Measurements from ENCODE around the gene ZNF526.

Gene ZNF526

DNA sequence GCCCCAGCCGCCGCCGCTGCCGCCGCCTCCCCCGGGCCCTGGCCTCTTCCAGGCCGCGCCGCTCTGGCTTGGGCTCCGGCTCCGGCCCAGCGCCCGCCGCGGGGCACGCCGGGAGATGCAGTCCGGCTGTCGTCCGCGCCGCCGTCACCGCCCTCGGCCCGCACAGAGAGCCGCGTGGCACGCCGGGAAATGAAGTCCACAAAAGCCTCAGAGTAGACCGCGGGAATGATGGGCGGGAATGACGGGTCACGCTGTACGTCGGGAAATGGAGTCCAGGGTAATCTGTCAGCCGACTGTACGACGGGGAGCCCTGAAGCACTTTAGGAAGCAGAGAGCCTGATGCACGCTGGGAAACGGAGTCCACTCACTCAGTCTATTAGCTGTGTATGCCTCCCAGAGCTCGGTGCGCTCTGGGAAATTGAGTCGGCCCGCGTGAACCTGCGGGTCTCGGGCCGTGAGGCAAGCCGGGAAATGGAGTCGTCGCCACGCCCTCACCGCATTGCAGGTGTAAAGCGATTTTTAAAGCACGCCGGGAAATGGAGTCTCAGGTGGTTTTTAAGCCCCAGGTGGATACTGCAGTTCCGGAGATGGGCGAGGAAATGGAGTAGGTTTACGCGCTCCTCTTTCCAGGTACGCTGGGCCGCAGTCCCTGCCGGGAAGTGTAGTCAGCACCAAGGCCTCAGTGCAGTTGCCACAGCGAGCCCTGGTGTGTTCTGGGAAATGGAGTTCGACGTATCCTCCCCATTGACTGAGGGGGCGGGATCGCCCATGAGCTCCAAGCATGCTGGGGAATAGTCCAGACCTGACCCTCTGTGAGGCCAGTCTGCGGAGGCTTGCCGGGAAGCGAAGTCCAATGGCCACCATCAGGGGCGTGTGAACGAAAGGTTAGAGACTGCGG, 22.6 kb downstream of the ZNF526 start, which contains the start of gene GSK3A (continued):
- TF ChIP-seq, protein P1, sequence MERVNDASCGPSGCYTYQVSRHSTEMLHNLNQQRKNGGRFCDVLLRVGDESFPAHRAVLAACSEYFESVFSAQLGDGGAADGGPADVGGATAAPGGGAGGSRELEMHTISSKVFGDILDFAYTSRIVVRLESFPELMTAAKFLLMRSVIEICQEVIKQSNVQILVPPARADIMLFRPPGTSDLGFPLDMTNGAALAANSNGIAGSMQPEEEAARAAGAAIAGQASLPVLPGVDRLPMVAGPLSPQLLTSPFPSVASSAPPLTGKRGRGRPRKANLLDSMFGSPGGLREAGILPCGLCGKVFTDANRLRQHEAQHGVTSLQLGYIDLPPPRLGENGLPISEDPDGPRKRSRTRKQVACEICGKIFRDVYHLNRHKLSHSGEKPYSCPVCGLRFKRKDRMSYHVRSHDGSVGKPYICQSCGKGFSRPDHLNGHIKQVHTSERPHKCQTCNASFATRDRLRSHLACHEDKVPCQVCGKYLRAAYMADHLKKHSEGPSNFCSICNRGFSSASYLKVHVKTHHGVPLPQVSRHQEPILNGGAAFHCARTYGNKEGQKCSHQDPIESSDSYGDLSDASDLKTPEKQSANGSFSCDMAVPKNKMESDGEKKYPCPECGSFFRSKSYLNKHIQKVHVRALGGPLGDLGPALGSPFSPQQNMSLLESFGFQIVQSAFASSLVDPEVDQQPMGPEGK (tag by site-specific recombination; IDR thresholded peaks at IDR 0.05) = peak; percentile 64
- TF ChIP-seq ZNF341 (tag by site-specific recombination; IDR thresholded peaks at IDR 0.05; ENCODE audit: low read depth) (0 out of 2 replicates have a peak, but pooled peaks have one; percentile 9), ZNF394 (tag by site-specific recombination; IDR thresholded peaks at IDR 0.05; ENCODE audit: borderline replicate concordance) (peak; percentile 69; the same call in 1 of the 2 replicates), KLF7 (tag by site-specific recombination; IDR thresholded peaks at IDR 0.05; ENCODE audit: borderline replicate concordance) (peak; percentile 88), ZNF843 (tag by site-specific recombination; IDR thresholded peaks at IDR 0.05) (peak; percentile 68), ZNF501 (tag by site-specific recombination; IDR thresholded peaks at IDR 0.05) (peak; percentile 40; the same call in 1 of the 2 replicates), ZBTB48 (tag by site-specific recombination; IDR thresholded peaks at IDR 0.05) (peak; percentile 26; the same call in 1 of the 2 replicates)
- TF ChIP-seq, protein P2, sequence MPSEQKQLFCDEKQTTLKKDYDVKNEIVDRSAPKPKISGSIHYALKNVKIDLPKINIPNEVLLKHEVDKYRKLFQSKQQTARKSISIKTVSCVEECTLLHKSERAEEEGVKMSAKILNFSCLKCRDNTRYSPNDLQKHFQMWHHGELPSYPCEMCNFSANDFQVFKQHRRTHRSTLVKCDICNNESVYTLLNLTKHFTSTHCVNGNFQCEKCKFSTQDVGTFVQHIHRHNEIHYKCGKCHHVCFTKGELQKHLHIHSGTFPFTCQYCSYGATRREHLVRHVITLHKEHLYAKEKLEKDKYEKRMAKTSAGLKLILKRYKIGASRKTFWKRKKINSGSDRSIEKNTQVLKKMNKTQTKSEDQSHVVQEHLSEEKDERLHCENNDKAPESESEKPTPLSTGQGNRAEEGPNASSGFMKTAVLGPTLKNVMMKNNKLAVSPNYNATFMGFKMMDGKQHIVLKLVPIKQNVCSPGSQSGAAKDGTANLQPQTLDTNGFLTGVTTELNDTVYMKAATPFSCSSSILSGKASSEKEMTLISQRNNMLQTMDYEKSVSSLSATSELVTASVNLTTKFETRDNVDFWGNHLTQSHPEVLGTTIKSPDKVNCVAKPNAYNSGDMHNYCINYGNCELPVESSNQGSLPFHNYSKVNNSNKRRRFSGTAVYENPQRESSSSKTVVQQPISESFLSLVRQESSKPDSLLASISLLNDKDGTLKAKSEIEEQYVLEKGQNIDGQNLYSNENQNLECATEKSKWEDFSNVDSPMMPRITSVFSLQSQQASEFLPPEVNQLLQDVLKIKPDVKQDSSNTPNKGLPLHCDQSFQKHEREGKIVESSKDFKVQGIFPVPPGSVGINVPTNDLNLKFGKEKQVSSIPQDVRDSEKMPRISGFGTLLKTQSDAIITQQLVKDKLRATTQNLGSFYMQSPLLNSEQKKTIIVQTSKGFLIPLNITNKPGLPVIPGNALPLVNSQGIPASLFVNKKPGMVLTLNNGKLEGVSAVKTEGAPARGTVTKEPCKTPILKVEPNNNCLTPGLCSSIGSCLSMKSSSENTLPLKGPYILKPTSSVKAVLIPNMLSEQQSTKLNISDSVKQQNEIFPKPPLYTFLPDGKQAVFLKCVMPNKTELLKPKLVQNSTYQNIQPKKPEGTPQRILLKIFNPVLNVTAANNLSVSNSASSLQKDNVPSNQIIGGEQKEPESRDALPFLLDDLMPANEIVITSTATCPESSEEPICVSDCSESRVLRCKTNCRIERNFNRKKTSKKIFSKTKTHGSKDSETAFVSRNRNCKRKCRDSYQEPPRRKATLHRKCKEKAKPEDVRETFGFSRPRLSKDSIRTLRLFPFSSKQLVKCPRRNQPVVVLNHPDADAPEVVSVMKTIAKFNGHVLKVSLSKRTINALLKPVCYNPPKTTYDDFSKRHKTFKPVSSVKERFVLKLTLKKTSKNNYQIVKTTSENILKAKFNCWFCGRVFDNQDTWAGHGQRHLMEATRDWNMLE (tag by site-specific recombination; conservative IDR thresholded peaks at IDR 0.05; ENCODE audit: low read depth) = peak; percentile 39

DNA sequence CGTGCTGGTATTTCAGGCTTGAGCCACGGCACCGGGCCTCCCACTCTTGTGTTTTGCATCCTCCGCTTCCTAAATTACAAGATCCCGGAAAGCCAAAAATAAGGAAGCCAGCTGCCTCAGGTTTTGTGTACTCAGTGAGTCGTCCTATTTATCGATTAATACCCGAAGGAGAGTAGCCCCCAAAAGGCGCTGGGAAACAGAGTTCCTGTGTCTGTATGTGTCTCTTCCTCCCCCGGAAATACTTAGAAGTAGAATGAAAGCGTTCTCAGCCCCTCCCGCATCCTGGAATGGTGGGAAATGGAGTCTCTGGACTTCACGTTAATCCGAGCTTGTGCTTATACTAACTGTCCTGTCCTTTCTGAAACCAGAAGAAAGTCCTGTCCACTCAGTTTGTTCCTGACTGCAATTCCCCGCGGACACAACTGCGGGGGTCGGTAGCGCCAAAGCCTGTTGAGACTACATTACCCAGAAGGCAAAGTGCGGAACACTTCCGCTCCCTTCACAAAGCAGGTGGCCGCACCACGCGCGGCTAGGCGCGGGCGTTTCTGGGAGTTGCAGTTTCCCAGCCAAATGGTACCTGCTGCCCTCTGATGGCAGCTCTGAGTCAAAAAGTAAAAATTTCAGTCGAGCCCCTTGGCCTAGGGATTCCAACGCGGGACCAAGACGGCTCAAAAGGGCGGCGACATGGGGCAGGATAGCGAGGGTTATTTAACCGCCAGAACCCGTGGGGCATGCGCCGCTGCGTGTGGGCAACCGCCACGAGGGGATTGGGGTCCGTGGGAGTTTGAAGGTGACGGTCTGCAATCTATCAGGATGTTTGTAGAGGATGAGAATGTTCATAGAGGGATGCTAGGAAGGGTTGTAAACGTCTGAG, 24.5 kb downstream of the ZNF526 start:
- Histone ChIP-seq H3K4me1 (ENCODE audit: control insufficient read depth, insufficient read depth, low read length) (peaks cover 18% of the 10 kb centered on the region), H3K9me3 (ENCODE audit: control insufficient read depth, insufficient read depth, low read depth, low read length) (no peaks in the 10 kb centered on the region), H3K36me3 (ENCODE audit: control insufficient read depth in 2 of 2, insufficient read depth in 1 of 2, low read length in 2 of 2) (peaks cover 15 to 23% of the 10 kb centered on the region in 2 experiments), H3K27ac (ENCODE audit: extremely low read depth, low read depth, low read length) (peak overlapping the region; percentile 99), H3K4me3 (ENCODE audit: low read depth, low read length) (peak overlapping the region; percentile 38)
- POLR2A ChIA-PET = interaction anchor here (0.6 to 13.9 kb wide), 11 partner anchors 11 to 116 kb away, joined by 3 to 242 read pairs (median 9); partner anchors contain the start of genes CIC, DEDD2, ERF and PAFAH1B3
- CTCF ChIA-PET = interaction anchor here (0.5 to 11.8 kb wide), 30 partner anchors 10 to 1524 kb away, joined by 3 to 276 read pairs (median 4); partner anchors contain the start of genes CIC, POU2F2 and ZNF526
- TF ChIP-seq BCL11A (tag by site-specific recombination; IDR thresholded peaks at IDR 0.05; ENCODE audit: low read depth) (no peak), ZNF777 (tag by site-specific recombination; IDR thresholded peaks at IDR 0.05; ENCODE audit: borderline replicate concordance) (no peak), SP7 (tag by site-specific recombination; IDR thresholded peaks at IDR 0.05) (0 out of 2 replicates have a peak, but pooled peaks have one; percentile 12), ZNF19 (tag by site-specific recombination; IDR thresholded peaks at IDR 0.05; ENCODE audit: low read depth) (no peak), ZNF626 (tag by site-specific recombination; IDR thresholded peaks at IDR 0.05) (no peak), ZFHX2 (tag by site-specific recombination; conservative IDR thresholded peaks at IDR 0.05) (peak; percentile 56), ZXDB (tag by site-specific recombination; IDR thresholded peaks at IDR 0.05) (peak; percentile 98), TRIM28 (IDR thresholded peaks at IDR 0.05; ENCODE audit: borderline replicate concordance, low read length) (no peak), ZNF600 (tag by site-specific recombination; IDR thresholded peaks at IDR 0.05) (peak; percentile 72), ZNF416 (tag by site-specific recombination; IDR thresholded peaks at IDR 0.05) (no peak)
- TF ChIP-seq, protein P3, sequence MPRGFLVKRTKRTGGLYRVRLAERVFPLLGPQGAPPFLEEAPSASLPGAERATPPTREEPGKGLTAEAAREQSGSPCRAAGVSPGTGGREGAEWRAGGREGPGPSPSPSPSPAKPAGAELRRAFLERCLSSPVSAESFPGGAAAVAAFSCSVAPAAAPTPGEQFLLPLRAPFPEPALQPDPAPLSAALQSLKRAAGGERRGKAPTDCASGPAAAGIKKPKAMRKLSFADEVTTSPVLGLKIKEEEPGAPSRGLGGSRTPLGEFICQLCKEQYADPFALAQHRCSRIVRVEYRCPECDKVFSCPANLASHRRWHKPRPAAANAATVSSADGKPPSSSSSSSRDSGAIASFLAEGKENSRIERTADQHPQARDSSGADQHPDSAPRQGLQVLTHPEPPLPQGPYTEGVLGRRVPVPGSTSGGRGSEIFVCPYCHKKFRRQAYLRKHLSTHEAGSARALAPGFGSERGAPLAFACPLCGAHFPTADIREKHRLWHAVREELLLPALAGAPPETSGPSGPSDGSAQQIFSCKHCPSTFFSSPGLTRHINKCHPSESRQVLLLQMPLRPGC (tag by site-specific recombination; IDR thresholded peaks at IDR 0.05) = no peak
- TF ChIP-seq, protein P4, sequence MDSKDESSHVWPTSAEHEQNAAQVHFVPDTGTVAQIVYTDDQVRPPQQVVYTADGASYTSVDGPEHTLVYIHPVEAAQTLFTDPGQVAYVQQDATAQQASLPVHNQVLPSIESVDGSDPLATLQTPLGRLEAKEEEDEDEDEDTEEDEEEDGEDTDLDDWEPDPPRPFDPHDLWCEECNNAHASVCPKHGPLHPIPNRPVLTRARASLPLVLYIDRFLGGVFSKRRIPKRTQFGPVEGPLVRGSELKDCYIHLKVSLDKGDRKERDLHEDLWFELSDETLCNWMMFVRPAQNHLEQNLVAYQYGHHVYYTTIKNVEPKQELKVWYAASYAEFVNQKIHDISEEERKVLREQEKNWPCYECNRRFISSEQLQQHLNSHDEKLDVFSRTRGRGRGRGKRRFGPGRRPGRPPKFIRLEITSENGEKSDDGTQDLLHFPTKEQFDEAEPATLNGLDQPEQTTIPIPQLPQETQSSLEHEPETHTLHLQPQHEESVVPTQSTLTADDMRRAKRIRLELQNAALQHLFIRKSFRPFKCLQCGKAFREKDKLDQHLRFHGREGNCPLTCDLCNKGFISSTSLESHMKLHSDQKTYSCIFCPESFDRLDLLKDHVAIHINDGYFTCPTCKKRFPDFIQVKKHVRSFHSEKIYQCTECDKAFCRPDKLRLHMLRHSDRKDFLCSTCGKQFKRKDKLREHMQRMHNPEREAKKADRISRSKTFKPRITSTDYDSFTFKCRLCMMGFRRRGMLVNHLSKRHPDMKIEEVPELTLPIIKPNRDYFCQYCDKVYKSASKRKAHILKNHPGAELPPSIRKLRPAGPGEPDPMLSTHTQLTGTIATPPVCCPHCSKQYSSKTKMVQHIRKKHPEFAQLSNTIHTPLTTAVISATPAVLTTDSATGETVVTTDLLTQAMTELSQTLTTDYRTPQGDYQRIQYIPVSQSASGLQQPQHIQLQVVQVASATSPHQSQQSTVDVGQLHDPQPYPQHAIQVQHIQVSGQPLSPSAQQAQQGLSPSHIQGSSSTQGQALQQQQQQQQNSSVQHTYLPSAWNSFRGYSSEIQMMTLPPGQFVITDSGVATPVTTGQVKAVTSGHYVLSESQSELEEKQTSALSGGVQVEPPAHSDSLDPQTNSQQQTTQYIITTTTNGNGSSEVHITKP (tag by site-specific recombination; IDR thresholded peaks at IDR 0.05) = peak; percentile 77

All from HEK293 (cell line).